ENCODE measurements around the gene FAM72A. TPM values are rescaled to one million over a fixed set of nuclear protein-coding genes. Genes with fewer than 3 reads are reported as not detected.

FAM72A gene
- total RNA-seq, result 3.0 TPM

DNA sequence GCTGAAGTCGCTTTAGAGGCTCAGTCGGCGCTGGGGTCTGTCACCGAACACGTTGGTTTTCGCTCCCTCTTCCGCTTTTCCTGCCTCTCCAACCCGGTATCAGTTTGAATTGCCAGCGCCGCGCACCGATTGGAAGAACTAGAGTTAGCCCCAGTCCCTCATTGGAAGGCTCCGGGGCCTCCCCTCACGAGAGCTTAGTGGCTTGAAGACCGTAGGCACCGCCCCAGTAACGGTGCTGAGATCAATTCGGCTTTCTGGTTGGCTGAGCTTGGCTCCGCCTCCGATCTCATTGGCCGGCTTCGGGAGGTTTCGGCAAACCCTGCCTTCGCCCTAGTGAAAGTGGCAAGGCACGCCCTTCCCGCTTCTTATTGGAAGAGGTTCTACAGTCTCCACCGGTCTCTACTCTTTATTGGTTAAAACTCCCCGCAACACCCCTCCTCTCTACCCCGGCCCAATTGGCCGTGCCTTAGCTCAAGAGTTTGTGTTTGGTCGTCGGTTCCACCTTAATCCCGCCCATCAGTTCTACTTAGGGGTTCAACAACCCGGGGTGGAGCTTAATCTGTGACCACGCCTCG, at the start of gene FAM72A:
Gene FAM72A, minus strand, starts transcription at position 51 of the 575 bp plus-strand sequence. CDS start 814 bp downstream, outside the sequence.

GRCh38 chr1:206203364-206204158, 922 bp upstream of the FAM72A start, which contains the start of gene SRGAP2:
TSS of gene SRGAP2 (plus strand) at chr1:206203541. CDS start at chr1:206205971, 2,430 bp downstream.

Other genes starting within 250 kb of the FAM72A start
- 0.69 TPM for gene RAB7B, start 199.4 kb downstream of the FAM72A start, total RNA-seq
- gene CTSE, start 178.9 kb downstream of the FAM72A start, total RNA-seq, result not detected
- not detected for gene RHEX, start 149.7 kb downstream of the FAM72A start, total RNA-seq
- gene AVPR1B, start 85.5 kb downstream of the FAM72A start, total RNA-seq, result 0.23 TPM
- 82.6 TPM for gene SRGAP2, start 702 bp upstream of the FAM72A start, total RNA-seq